Measurements from ENCODE around the gene HDAC10.

DNA sequence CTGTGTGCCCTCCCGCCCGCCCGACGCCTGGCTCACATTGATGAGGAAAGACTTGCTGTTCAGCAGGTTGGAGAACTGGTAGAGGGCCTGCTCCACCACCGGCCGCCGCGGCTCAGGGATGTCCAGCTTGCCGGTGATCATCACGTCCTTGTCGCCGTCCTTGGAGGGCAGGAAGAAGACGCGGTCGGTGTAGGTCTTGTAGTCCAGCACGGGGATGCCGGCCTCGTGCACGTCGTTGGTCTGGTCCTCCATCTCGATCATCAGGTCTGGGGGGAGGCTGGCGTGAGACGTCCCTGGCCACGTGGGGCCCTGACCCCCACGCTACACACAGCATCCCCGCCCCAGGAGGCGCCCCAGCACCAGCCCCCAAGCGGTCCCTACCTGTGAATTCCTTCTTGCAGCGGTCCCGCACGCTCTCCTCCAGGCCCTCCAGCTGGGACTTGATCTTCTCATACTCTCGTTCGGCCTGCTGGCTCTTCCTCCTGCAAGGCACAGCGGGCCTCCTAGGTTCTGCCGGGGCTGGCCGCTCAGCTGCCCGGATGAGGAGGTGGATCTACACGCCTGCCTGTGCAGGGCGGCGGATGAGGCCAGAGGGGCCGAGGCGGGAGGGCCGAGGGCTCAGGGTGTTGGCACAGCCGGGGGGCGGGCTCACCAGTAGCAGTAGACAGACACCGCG, 29.8 kb upstream of the HDAC10 start:
- TF ChIP-seq, protein P1, sequence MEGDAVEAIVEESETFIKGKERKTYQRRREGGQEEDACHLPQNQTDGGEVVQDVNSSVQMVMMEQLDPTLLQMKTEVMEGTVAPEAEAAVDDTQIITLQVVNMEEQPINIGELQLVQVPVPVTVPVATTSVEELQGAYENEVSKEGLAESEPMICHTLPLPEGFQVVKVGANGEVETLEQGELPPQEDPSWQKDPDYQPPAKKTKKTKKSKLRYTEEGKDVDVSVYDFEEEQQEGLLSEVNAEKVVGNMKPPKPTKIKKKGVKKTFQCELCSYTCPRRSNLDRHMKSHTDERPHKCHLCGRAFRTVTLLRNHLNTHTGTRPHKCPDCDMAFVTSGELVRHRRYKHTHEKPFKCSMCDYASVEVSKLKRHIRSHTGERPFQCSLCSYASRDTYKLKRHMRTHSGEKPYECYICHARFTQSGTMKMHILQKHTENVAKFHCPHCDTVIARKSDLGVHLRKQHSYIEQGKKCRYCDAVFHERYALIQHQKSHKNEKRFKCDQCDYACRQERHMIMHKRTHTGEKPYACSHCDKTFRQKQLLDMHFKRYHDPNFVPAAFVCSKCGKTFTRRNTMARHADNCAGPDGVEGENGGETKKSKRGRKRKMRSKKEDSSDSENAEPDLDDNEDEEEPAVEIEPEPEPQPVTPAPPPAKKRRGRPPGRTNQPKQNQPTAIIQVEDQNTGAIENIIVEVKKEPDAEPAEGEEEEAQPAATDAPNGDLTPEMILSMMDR (IDR thresholded peaks at IDR 0.05; ENCODE audit: low read depth, low read length) = no peak
- no peak for TF ChIP-seq EZH2phosphoT487 (IDR thresholded peaks at IDR 0.05; ENCODE audit: low read depth)

All from OCI-LY3 (cell line).